Testis (tissue), 2 donors: ENCODE data around the gene ERBIN.

ENCODE experiments used
- POLR2A ChIP-seq: fragments of 450-650 bp; IDR thresholded peaks from one replicate; pipeline ENCODE4 v1.6.1; 2017; ENCODE audit warnings: antibody characterized with exemption, mild to moderate bottlenecking, moderate library complexity
- TF ChIP-seq, protein P1 (sequence below), 3 experiments: fragments of 450-650 bp in 2 of 3; fragments of 200-600 bp in 1 of 3; sonication (generic) in 1 of 3; IDR thresholded peaks; one replicate each; pipeline ENCODE4 v1.5.1; 2016 to 2019; ENCODE audit warnings: antibody characterized with exemption in 3 of 3, mild to moderate bottlenecking in 2 of 3, moderate library complexity in 1 of 3

DNA sequence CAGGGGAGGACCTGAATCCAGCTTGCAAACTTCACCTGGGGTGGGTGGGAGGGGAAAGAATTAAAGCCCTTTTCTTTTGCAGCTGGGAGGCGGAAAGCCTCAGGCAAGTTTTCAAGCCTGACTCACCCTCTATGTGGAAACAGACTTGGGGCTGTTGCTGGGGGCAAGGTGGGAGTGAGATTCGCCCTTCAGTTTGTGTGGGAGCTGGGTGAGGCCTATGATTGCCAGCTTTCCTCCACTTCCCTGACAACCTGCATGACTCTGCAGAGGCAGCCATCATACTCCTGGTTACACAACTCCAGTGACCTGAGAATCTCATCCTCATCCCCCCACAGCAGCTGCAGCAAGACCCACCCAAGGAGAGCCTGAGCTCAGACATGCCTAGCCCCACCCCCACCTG lies 174.5 kb downstream of the ERBIN start:
- TF ChIP-seq, protein P1, sequence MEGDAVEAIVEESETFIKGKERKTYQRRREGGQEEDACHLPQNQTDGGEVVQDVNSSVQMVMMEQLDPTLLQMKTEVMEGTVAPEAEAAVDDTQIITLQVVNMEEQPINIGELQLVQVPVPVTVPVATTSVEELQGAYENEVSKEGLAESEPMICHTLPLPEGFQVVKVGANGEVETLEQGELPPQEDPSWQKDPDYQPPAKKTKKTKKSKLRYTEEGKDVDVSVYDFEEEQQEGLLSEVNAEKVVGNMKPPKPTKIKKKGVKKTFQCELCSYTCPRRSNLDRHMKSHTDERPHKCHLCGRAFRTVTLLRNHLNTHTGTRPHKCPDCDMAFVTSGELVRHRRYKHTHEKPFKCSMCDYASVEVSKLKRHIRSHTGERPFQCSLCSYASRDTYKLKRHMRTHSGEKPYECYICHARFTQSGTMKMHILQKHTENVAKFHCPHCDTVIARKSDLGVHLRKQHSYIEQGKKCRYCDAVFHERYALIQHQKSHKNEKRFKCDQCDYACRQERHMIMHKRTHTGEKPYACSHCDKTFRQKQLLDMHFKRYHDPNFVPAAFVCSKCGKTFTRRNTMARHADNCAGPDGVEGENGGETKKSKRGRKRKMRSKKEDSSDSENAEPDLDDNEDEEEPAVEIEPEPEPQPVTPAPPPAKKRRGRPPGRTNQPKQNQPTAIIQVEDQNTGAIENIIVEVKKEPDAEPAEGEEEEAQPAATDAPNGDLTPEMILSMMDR (IDR thresholded peaks at IDR 0.05), result no peak
- TF ChIP-seq POLR2A, result no peak
